HG03469 (cell line): ENCODE data around the gene KANK4.

Experiments used
- ATAC-seq: cut with Tn5 transposase; IDR thresholded peaks from one replicate; pipeline ENCODE4 v1.9.1; 2021; ENCODE audit warnings: mild to moderate bottlenecking, moderate library complexity, moderate number of reproducible peaks; ENCODE audit not compliant: unreplicated experiment

The KANK4 gene

DNA sequence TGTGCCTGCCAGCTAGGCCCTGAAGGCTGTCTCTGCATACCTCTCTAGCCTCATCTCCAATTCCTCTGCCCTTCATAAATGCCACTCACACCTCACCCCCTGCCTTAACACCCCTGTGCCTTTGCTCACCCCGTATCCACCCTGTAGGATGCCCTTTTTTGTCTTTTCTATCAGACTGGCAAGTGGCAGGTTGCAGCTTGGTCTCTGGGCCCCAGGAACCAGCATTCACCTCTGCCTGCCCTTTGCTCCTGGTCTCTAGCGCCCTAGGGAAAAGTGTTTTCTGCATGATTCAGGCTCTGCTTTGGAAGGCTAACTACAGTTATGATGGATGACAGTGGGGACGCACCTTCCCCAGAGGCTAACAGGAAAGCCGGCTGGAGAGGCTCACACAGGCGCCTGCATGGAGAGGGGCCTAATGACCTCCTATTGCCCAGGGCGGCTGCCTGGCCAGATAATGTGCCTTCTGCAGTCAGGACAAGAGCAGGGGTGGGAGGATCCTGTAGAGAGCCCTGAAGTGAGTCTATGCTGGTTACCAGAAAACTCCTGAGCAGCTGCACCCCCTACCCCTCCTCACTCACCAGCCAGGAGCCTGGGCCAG is 11.2 kb downstream of the KANK4 start:
- no peak for ATAC-seq

GRCh38 chr1:62307446-62307845 is 11.8 kb downstream of the KANK4 start:
- ATAC-seq, result no peak

DNA sequence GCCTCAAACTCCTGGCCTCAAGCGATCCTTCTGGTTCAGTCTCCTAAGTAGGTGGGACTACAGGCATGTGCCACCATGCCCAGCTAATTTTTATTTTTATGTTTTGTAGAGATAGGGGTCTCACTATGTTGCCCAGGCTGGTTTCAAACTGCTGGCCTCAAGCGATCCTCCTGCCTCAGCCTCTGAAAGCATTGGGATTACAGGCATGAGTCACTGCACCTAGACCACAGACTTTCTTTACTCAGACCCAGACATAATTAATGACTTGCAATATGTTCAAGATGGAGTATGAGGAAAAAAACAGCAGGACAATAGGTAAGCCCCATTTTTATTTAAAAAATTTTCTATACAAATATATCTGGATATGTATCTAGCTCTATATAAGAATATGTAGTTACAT is 13.2 kb downstream of the KANK4 start:
- no peak for ATAC-seq

GRCh38 chr1:62304975-62305374 is 14.3 kb downstream of the KANK4 start:
- no peak for ATAC-seq

DNA sequence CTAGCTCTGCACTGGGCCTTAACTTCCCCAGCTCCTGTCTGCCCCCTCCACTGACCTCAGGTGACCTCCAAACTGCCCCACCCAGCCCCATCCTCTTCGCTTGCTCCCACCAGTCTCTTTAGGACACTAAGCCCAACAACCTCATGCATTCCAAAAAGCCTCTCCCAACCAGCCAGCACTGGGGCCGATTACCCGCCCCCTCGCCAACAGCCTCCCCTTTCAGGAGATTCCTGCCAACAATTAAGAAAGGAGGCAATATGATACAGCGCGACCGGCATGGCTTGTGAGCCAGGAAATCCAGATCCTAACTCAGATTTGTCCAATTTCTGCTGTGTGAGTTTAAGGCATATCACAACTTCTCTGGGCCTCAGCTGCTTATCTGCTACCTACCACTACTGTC is 14.7 kb downstream of the KANK4 start:
- ATAC-seq, result no peak

DNA sequence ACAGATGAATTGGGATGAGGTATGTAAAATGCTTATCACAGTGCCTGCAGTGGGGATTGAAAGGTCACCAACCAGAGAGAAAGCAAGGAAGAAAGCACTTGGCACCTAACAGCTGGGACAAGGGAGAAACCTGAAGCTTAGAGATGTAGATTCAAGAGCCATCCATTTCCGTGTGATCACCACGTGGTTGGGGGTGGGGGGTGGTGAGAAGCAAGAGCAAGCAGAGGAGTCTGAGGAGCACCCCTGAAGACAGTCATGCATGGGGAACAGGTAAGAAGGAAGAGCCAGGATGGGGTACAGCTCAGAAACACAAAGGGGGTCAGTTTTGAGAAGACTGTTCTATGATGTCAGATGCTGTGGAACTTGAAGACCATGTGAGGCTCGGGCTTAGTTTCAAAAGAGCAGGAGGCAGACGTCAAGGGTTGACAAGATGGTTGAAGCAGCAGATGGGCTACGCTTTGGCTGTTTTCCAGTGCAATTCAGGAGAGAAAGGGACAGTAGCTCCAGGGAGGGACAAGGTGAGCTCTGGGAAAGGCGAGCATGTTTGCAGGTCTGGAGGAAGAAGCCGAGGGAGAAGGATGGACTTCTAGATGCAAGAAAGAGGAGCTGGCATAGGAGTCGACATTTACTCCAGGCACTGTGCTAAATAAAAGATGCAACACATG is 17.4 kb downstream of the KANK4 start:
- ATAC-seq, result no peak

DNA sequence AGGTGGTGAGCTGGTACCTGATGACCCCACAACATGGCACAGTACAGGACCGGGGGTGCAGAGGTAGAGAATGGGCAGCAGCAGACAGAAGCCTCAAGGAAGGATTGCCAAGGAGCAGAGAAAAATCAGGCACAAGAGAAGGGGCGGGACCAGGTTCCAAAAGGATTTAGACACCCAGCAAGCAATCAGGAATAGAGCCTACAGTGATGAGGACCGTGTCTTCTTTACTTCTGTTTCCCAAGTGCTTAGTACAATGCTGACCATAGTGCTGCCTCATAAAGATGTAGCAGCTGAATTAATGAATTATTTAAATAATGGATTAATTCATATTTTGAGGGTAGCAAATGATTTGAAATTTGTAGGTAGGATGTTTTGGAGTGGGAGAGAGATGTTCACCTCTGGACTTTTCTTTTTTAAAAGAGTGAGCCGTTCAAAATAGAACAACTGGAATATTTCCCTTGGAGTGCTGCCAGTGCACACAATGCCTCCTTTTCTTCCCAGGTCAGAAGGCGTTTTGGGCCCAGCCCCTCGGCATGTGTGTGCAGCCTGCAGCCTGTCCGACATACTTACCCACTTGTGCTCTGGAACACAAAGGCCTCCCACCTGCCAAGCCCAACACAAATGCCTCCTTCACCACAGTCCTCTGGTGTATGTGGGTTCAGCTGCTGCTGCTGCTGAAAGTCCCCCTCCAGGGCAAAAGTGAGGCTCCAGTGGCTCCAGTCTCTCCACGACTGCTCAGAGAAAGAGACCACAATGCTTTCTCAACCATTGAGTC is 19.6 kb downstream of the KANK4 start:
- no peak for ATAC-seq

DNA sequence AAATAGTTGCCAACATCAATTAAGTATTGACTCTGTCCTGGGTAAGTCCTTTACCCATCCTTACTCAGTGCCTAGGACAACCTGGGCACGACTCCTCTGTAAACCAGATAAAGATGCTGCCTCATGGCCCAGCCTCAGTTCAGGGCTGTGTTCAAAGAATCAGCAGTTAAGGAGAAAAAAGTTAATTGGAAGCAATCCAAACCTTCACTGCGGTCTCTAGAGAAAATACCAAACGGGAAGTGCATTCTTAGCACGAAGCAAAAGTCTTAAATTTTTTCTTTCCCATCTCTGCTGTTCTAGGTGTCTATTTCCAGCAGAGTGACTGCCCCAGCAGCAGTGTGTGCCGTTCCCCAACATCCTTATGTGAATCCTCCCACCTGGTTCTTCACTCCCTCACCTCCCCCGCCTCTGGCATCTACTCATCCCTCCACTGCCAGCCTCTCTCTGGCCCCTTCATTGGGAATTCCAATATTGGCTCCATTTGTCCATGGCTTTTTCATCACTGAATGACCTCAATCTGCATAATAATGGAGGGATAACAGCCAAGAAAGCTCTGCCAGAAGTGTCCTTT is 23.2 kb downstream of the KANK4 start:
- peak; percentile 71 for ATAC-seq

DNA sequence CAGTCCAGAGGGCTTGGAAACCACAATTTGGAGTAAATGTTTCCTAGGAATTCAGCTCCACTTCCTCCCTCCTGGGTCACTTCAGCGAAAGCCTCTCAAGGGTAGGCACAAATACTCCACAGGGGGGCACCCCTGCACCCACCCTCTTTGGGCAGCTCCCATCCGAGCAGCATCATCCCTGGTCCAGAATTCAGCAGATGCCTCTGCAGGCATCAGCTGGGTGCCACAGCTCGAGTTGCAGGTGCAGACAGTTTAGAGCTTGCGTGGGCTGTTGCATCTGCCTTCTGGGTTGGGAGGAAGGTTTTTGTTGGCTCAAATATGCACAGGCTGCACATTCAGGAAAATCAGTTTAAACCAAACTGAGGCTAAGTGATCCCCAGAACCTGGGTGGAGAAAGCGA is 25.0 kb downstream of the KANK4 start:
- no peak for ATAC-seq

DNA sequence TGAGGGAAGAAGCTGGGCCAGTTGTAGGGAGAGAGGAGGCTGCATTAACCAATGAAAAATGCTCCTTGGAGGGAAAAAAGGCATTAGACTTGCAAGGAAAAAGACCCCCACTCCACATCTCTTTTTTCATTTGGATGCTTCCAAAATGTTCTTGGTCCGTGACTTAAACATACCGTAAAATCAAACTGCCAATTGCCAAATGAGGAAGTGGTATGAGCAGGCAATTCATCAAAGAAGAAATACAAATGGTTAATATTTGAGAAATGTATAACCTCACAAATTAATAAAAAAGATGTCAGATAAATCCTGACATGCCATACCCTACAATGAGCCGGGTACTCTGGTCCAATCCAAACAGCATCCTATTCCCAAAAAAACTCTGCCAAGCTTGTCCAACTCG is 30.6 kb downstream of the KANK4 start:
- no peak for ATAC-seq

GRCh38 chr1:62288224-62288623 is 31.0 kb downstream of the KANK4 start:
- ATAC-seq, result no peak

- no peak for ATAC-seq
Measured at GRCh38 chr1:62286786-62287224, 32.4 kb downstream of the KANK4 start.

GRCh38 chr1:62285984-62286785 is 33.0 kb downstream of the KANK4 start:
- no peak for ATAC-seq

- ATAC-seq, result no peak
Measured at GRCh38 chr1:62285440-62285839, 33.8 kb downstream of the KANK4 start.

DNA sequence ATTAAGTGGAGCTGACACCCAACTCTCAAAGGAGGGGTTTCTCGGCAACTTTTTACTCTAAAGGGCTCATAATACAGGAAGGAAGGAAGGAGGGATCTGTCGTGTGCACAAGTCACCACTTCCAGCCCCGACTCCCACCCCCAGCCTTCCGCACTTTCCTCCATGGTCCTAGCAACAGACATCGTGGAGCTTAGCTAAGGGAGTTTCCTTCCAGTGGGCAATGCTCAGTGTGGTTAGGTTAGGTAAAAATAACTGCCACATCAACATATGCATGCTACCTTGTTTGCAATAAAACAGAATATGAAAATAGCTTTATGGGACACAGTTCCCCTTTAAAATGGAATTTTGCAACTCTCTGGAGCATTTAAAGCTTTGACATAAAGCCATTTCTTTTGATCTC is 35.2 kb downstream of the KANK4 start:
- ATAC-seq, result no peak

DNA sequence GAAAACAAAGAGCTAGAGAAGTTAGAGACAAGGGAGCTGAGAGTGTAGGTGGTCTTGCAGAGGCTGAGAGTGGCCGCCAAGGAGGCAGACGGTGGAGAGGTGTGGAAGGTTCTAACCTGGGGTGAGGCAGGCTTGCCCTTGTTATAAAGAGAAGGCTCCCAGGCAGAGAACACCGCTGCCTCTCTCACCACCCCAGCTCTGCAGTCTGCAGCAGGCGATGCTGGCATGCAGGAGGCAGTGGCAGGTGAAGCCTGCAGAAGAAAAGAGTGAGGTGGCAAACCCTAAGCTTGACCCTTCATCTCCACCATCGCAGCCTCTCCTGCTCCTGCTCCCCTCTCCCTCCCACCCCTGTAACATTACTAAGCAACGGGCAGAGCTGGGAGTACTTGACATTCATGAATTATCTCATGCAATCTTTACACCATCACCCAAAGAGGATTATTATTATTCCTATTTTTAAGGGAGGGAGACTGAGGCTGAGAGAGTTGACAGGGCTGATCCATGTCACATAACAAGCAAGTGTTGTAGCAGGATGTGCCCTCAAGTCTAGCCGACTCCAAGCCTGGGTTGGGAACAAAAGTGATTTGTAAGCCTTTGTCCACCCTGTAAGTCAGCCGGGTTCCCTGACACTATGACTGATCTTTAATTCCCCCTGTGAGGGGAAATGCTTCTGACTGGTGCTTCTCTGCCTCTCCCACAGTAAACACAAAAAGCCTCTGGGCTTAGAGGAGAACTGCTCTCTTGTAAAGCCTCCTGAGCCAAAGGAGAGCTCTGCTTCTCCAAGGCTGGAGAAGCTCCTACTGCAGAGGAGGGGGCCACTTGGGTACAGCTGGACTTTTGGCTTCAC is 36.1 kb downstream of the KANK4 start:
- ATAC-seq, result no peak

DNA sequence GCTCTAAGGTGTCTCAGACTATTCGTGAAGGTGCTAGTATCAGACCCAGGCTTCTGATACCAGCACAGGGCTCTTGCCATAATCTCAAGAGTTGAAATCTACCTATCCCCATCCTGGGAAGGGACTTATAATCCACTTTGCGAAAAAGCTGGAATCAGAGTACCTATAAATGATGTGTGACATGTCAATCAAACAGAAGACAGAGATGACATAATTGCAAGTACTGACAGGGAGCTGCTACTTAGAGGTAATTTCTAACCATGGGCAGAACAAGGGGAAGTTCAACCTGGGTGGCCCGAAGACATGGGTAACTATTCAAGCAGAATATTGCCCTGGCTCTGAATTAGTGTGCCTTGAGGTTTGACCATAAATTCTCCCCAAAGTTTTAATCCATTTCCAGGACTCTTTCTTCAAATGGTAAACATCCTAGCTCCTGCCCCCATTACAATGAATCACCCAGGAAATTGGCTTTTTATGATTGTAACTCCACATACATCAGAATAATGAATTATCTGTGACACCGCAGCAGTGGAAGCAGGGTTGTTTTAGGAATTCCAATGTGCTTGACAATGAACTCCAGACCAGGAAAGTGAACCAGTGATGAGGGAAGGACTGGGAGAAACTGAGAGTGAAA is 37.2 kb downstream of the KANK4 start:
- no peak for ATAC-seq

- no peak for ATAC-seq
Measured at GRCh38 chr1:62280960-62281465, 38.2 kb downstream of the KANK4 start.

DNA sequence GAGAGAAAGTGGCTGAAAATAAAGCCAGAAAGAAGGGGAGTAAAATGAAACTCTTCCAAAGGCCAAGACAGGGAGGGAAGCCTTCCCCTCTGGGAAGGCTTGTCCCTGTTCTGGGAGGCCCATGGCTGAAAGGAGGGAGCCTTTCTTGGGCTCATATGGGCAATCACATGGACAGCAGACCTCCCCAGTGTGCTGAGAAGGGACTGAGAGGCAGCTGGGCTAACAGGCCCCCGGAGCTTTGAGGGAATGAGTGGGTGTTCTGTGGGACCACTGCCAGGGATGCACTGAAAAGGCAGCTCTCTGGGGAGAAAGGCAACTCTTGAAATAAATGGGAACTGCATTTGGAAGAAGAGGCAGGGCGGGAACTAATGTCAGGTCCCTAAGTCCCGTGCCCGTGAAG is 39.1 kb downstream of the KANK4 start:
- ATAC-seq, result no peak
